MM.1S (cell line): Measurements from ENCODE around the gene CHPF.

Source experiments
- DNase-seq: peaks from one replicate; pipeline ENCODE4 v3.0.0-alpha.2; 2015
- H2AFZ ChIP-seq: fragments of 300-600 bp; sonication (generic); 2 replicates; pipeline ENCODE4 v1.6.0; 2016; ENCODE audit warnings: antibody characterized with exemption, low read length
- H3F3A ChIP-seq: fragments of 300-600 bp; sonication (generic); 2 replicates; pipeline ENCODE4 v1.6.1; 2016; ENCODE audit warnings: mild to moderate bottlenecking, antibody characterized with exemption, low read length, moderate library complexity, mixed read lengths; ENCODE audit not compliant: insufficient read depth
- H3K27ac ChIP-seq: fragments of 300-600 bp; sonication (generic); 2 replicates; pipeline ENCODE4 v1.5.1; 2016; ENCODE audit warnings: mild to moderate bottlenecking, low read length
- H3K27me3 ChIP-seq: fragments of 300-600 bp; sonication (generic); replicated peaks from 2 replicates; pipeline ENCODE4 v1.6.0; 2016; ENCODE audit warnings: low read length; ENCODE audit not compliant: insufficient read depth
- H3K36me3 ChIP-seq: fragments of 300-600 bp; sonication (generic); replicated peaks from 2 replicates; pipeline ENCODE4 v1.6.1; 2016; ENCODE audit warnings: mild to moderate bottlenecking, low read length, mixed read lengths; ENCODE audit not compliant: insufficient read depth
- H3K4me1 ChIP-seq: fragments of 300-600 bp; sonication (generic); 2 replicates; pipeline ENCODE4 v1.6.1; 2016; ENCODE audit warnings: low read length, mixed read lengths
- H3K4me2 ChIP-seq: fragments of 300-600 bp; sonication (generic); 2 replicates; pipeline ENCODE4 v1.6.0; 2016; ENCODE audit warnings: low read depth, low read length
- H3K4me3 ChIP-seq: fragments of 300-600 bp; sonication (generic); 2 replicates; pipeline ENCODE4 v1.5.1; 2016; ENCODE audit warnings: low read length, mixed read lengths
- H3K79me2 ChIP-seq: fragments of 300-600 bp; sonication (generic); 2 replicates; pipeline ENCODE4 v1.6.1; 2016; ENCODE audit warnings: mixed run types, low read length, mixed read lengths
- H3K9ac ChIP-seq: fragments of 300-600 bp; sonication (generic); 2 replicates; pipeline ENCODE4 v1.6.1; 2016; ENCODE audit warnings: low read length, mixed read lengths
- H3K9me2 ChIP-seq: fragments of 300-600 bp; sonication (generic); replicated peaks from 2 replicates; pipeline ENCODE4 v1.6.1; 2016; ENCODE audit warnings: mild to moderate bottlenecking, low read length, mixed read lengths; ENCODE audit not compliant: insufficient read depth
- H3K9me3 ChIP-seq: fragments of 300-600 bp; sonication (generic); replicated peaks from 2 replicates; pipeline ENCODE4 v1.6.1; 2016; ENCODE audit warnings: mild to moderate bottlenecking, low read length, mixed read lengths; ENCODE audit not compliant: insufficient read depth
- H4K20me1 ChIP-seq: fragments of 300-600 bp; sonication (generic); 2 replicates; pipeline ENCODE4 v1.6.1; 2016; ENCODE audit warnings: mild to moderate bottlenecking, low read length, moderate library complexity, mixed read lengths; ENCODE audit not compliant: insufficient read depth
- EZH2 ChIP-seq: fragments of 300-600 bp; sonication (generic); optimal IDR thresholded peaks from 2 replicates; pipeline ENCODE3; 2017; ENCODE audit warnings: low read depth, mild to moderate bottlenecking, antibody characterized with exemption, low read length, mixed read lengths
- EZH2phosphoT487 ChIP-seq: fragments of 300-600 bp; sonication (generic); IDR thresholded peaks from 2 replicates; pipeline ENCODE4 v1.6.1; 2018; ENCODE audit warnings: antibody characterized with exemption, low read length
- TF ChIP-seq, protein P1 (sequence below): fragments of 300-600 bp; sonication (generic); IDR thresholded peaks from 2 replicates; pipeline ENCODE4 v1.5.1; 2016; ENCODE audit warnings: antibody characterized with exemption, low read length, mixed read lengths

The CHPF gene

DNA sequence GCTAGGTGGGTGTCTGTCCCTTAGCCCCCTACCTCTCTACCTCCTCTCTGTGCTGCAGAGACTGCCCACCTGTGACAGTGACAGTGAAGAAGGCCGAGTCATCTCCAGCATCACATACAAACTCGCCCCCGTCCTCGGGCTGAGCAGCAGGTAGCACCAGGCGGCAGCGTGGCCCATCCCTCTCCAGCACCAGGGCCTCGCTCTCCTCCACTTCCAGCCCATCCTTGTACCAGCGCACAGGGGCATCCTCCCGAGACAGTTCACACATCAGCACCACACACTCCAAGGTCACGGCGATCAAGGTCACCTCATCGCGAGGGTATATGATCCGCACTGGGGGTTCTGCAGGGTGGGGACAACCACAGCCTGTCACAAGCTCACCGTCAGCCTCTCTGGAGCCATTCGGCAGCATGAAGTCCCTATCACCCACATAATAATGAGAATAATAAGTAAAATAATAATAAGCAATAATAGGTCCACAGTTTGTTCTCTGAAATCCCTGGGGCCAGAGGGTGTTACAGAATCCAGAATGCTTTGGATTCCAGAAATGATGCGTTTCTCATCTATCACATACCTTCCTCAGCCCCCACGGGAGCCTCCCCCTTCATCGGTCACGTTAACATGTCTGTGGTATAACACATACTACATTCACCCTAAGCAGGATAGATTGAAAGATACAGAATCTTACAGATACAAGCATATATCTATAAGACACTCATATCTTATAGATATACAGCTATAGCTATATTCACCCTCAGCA, 15.7 kb upstream of the CHPF start:
- no peaks in the 10 kb centered on the region for H3K9me3 ChIP-seq
- H3K4me2 ChIP-seq: no peak overlapping the region
- no peak for DNase-seq
- H3K9ac ChIP-seq: no peak overlapping the region
- no peaks in the 10 kb centered on the region for H3K79me2 ChIP-seq
- no peaks in the 10 kb centered on the region for H3K9me2 ChIP-seq
- H3K4me3 ChIP-seq: no peak overlapping the region
- no peak overlapping the region for H2AFZ ChIP-seq
- TF ChIP-seq EZH2: no peak
- TF ChIP-seq, protein P1, sequence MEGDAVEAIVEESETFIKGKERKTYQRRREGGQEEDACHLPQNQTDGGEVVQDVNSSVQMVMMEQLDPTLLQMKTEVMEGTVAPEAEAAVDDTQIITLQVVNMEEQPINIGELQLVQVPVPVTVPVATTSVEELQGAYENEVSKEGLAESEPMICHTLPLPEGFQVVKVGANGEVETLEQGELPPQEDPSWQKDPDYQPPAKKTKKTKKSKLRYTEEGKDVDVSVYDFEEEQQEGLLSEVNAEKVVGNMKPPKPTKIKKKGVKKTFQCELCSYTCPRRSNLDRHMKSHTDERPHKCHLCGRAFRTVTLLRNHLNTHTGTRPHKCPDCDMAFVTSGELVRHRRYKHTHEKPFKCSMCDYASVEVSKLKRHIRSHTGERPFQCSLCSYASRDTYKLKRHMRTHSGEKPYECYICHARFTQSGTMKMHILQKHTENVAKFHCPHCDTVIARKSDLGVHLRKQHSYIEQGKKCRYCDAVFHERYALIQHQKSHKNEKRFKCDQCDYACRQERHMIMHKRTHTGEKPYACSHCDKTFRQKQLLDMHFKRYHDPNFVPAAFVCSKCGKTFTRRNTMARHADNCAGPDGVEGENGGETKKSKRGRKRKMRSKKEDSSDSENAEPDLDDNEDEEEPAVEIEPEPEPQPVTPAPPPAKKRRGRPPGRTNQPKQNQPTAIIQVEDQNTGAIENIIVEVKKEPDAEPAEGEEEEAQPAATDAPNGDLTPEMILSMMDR: no peak
- no peak for TF ChIP-seq EZH2phosphoT487
- H3K4me1 ChIP-seq: no peaks in the 10 kb centered on the region
- H3F3A ChIP-seq: no peaks in the 10 kb centered on the region
- no peaks in the 10 kb centered on the region for H3K36me3 ChIP-seq
- H3K27ac ChIP-seq: no peak overlapping the region
- no peaks in the 10 kb centered on the region for H4K20me1 ChIP-seq
- peaks cover 95% of the 10 kb centered on the region for H3K27me3 ChIP-seq

DNA sequence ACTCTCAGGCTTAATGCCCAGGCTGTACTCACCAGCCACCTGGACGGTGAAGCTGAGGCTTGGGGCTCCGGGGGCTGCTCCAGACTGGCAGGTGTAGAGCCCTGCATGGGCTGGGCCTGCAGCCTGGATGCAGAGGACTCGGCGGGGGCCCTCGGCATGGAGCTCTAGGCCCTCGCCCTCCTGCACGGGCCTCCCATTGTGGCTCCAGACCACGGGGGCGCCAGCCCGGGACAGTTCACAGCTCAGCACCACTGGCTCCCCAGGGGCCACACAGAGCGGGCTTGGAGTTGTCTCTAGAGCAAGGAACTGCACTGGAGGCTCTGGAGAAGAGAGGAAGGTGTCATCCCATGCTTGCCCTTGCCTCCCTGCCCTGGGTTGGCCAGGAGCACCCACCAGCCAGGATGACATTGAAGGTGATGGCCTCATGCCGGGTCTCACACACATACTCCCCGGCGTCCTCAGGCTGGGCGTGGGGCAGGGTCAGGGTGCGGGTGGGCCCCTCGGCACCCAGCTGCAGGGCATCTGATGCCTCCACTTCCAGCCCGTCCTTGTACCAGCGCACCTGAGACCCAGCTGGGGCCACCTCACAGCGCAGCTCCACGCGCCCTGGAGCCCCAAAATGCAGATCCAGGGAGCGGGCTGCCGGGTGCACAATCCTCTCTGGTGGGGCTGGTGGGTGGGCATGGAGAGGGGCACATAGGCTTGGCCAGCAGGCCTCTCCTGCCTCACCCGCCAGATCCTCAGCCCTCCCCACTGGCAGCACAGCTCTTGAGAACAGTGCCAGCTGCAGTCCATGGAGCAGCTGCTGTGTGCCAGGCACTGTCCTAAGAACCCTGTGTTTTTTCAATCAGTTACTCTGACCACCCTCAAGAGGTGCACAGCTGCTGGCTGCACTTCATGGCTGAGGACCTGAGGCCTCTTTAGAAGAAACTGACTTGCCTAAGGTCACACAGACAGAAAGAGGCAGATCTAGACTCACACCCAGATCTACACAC, 14.5 kb upstream of the CHPF start:
- Histone ChIP-seq H3K4me1 (no peaks in the 10 kb centered on the region), H3K4me2 (no peak overlapping the region), H3K27me3 (peaks cover 93% of the 10 kb centered on the region), H4K20me1 (no peaks in the 10 kb centered on the region), H3K9ac (no peak overlapping the region), H3K27ac (no peak overlapping the region), H3K9me2 (no peaks in the 10 kb centered on the region), H3K36me3 (no peaks in the 10 kb centered on the region), H2AFZ (no peak overlapping the region), H3K79me2 (no peaks in the 10 kb centered on the region), H3K9me3 (no peaks in the 10 kb centered on the region), H3K4me3 (no peak overlapping the region), H3F3A (no peaks in the 10 kb centered on the region)
- no peak for DNase-seq
- TF ChIP-seq, protein P1: no peak
- TF ChIP-seq EZH2: no peak
- TF ChIP-seq EZH2phosphoT487: no peak

DNA sequence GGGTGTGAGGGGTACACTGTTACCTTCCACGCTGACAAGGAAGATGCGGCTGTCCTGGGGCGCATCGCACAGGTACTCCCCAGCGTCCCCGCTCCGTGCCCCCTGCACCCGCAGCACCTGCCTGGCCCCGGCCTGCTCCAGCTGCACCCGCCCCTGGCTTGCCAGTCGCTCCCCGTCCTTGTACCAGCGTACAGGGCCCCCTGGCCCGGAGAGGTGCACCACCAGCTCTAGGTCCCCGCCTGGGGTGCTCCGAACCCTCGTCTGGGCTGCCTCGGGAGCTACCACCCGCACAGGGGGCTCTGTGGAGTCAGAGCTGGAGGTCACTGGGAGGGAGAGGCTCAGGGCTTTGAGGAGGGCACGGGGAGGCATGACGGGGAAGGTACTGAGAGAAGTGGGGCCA, 13.7 kb upstream of the CHPF start:
- Histone ChIP-seq H3K9me2 (no peaks in the 10 kb centered on the region), H3K36me3 (no peaks in the 10 kb centered on the region), H3K4me1 (no peaks in the 10 kb centered on the region), H4K20me1 (no peaks in the 10 kb centered on the region), H2AFZ (no peak overlapping the region), H3F3A (no peaks in the 10 kb centered on the region), H3K4me2 (no peak overlapping the region), H3K27me3 (peaks cover 86% of the 10 kb centered on the region), H3K9me3 (no peaks in the 10 kb centered on the region), H3K9ac (no peak overlapping the region), H3K79me2 (no peaks in the 10 kb centered on the region), H3K4me3 (no peak overlapping the region), H3K27ac (no peak overlapping the region)
- no peak for DNase-seq
- TF ChIP-seq EZH2 (no peak), EZH2phosphoT487 (no peak)
- TF ChIP-seq, protein P1: no peak
